ENCODE results near the gene TMEM72.

The TMEM72 gene

GRCh38 chr10:44968500-44969400 is 57.6 kb downstream of the TMEM72 start:
- no peak overlapping the region for H3K4me3 ChIP-seq (ENCODE audit: low read depth, low read length)
- no peak for DNase-seq (ENCODE audit: low read depth, low spot score)
- in situ Hi-C loops (cut with HindIII; ENCODE audit: low sequenced_read_pairs) = no loop called here
- TF ChIP-seq CTCF (IDR thresholded peaks at IDR 0.05; ENCODE audit: low read depth, low read length) = no peak

GRCh38 chr10:44969854-44970253 is 58.7 kb downstream of the TMEM72 start:
- no peak for DNase-seq (ENCODE audit: low read depth, low spot score)
- H3K4me3 ChIP-seq (ENCODE audit: low read depth, low read length) = no peak overlapping the region
- in situ Hi-C loops (cut with HindIII; ENCODE audit: low sequenced_read_pairs) = no loop called here
- TF ChIP-seq CTCF (IDR thresholded peaks at IDR 0.05; ENCODE audit: low read depth, low read length) = no peak

GRCh38 chr10:44970812-44971395 is 59.8 kb downstream of the TMEM72 start:
- in situ Hi-C loops (cut with HindIII; ENCODE audit: low sequenced_read_pairs) = no loop called here
- no peak for DNase-seq (ENCODE audit: low read depth, low spot score)
- H3K4me3 ChIP-seq (ENCODE audit: low read depth, low read length) = no peak overlapping the region
- TF ChIP-seq CTCF (IDR thresholded peaks at IDR 0.05; ENCODE audit: low read depth, low read length) = no peak

- no peak overlapping the region for H3K4me3 ChIP-seq (ENCODE audit: low read depth, low read length)
- in situ Hi-C loops (cut with HindIII; ENCODE audit: low sequenced_read_pairs) = no loop called here
- no peak for TF ChIP-seq CTCF (IDR thresholded peaks at IDR 0.05; ENCODE audit: low read depth, low read length)
Observed at GRCh38 chr10:44971434-44971833, 60.3 kb downstream of the TMEM72 start.

GRCh38 chr10:44971935-44972757 is 61.0 kb downstream of the TMEM72 start:
- in situ Hi-C loops (cut with HindIII; ENCODE audit: low sequenced_read_pairs) = no loop called here
- DNase-seq (ENCODE audit: low read depth, low spot score) = no peak
- no peak for TF ChIP-seq CTCF (IDR thresholded peaks at IDR 0.05; ENCODE audit: low read depth, low read length)
- H3K4me3 ChIP-seq (ENCODE audit: low read depth, low read length) = no peak overlapping the region

More at GRCh38 chr10:44971434-44971833, 60.3 kb downstream of the TMEM72 start:
- DNase-seq (ENCODE audit: low read depth, low spot score) = no peak

- DNase-seq (ENCODE audit: low read depth, low spot score) = no peak
- TF ChIP-seq CTCF (IDR thresholded peaks at IDR 0.05; ENCODE audit: low read depth, low read length) = no peak
Observed at GRCh38 chr10:44972874-44973306, 61.8 kb downstream of the TMEM72 start.

More at GRCh38 chr10:44972874-44973306, 61.8 kb downstream of the TMEM72 start:
- no peak overlapping the region for H3K4me3 ChIP-seq (ENCODE audit: low read depth, low read length)
- in situ Hi-C loops (cut with HindIII; ENCODE audit: low sequenced_read_pairs) = no loop called here
